ENCODE data around the gene MAK. TPM values are rescaled to one million over a fixed set of nuclear protein-coding genes. Genes with fewer than 3 reads are reported as not detected.

Gene MAK
- total RNA-seq = not detected in 2 replicates

GRCh38 chr6:10837995-10838793 is at the start of gene MAK:
Gene MAK (minus strand): TSS chr6:10838539. CDS start chr6:10830648, 7,891 bp downstream.

GRCh38 chr6:10886691-10887502 is 48.6 kb upstream of the MAK start, which contains the start of gene SYCP2L:
Gene SYCP2L (plus strand): TSS chr6:10887052. CDS start chr6:10887127, 75 bp downstream.

GRCh38 chr6:10747251-10747972 is 90.9 kb downstream of the MAK start, which contains the start of gene TMEM14B:
Gene TMEM14B (plus strand): TSS chr6:10747805. CDS start chr6:10749246, 1,441 bp downstream.

GRCh38 chr6:10722820-10723566 is 115.3 kb downstream of the MAK start, which contains the start of gene TMEM14C:
Gene TMEM14C (plus strand): TSS chr6:10723070. CDS start chr6:10724614, 1,544 bp downstream.

Other genes with a start within 250 kb of the MAK start
- gene C6orf52, start 143.9 kb downstream of the MAK start, total RNA-seq = 0.46 TPM in 1 of 2 replicates, not detected in the other
- gene PAK1IP1, start 143.6 kb downstream of the MAK start, total RNA-seq = 11.8 and 14.5 TPM in 2 replicates
- gene TMEM14C, start 115.5 kb downstream of the MAK start, total RNA-seq = 85.8 and 86.8 TPM in 2 replicates
- 43.3 and 59.6 TPM in 2 replicates for gene TMEM14B, start 90.7 kb downstream of the MAK start, total RNA-seq
- gene GCM2, start 43.5 kb upstream of the MAK start, total RNA-seq = not detected in 2 replicates
- 0.07 TPM in 1 of 2 replicates, not detected in the other for gene SYCP2L, start 48.5 kb upstream of the MAK start, total RNA-seq
- gene ELOVL2, start 205.8 kb upstream of the MAK start, total RNA-seq = 0.46 and 0.85 TPM in 2 replicates